Endothelial cell (in vitro differentiated cells): ENCODE results near the gene ZNF423. TPM values are rescaled to one million over a fixed set of nuclear protein-coding genes. Genes with fewer than 3 reads are reported as not detected.

ENCODE experiments used
- DNase-seq: peaks from one replicate; pipeline ENCODE4 v3.0.0; 2021; ENCODE audit warnings: low spot score
- H3K27ac Mint-ChIP-seq: one replicate; pipeline ENCODE4 v1.8.0; 2021; ENCODE audit warnings: mixed read lengths, inconsistent platforms; ENCODE audit not compliant: unreplicated experiment
- H3K27me3 Mint-ChIP-seq: one replicate; pipeline ENCODE4 v1.8.0; 2021; ENCODE audit warnings: mild to moderate bottlenecking, moderate library complexity, mixed read lengths, inconsistent platforms; ENCODE audit not compliant: unreplicated experiment
- H3K36me3 Mint-ChIP-seq: one replicate; pipeline ENCODE4 v1.8.0; 2021; ENCODE audit warnings: mild to moderate bottlenecking, low read depth, mixed read lengths, inconsistent platforms; ENCODE audit not compliant: unreplicated experiment
- H3K4me1 Mint-ChIP-seq: one replicate; pipeline ENCODE4 v1.8.0; 2021; ENCODE audit warnings: mild to moderate bottlenecking, mixed read lengths, inconsistent platforms; ENCODE audit not compliant: unreplicated experiment
- H3K4me3 Mint-ChIP-seq: one replicate; pipeline ENCODE4 v1.8.0; 2021; ENCODE audit warnings: mild to moderate bottlenecking, mixed read lengths, inconsistent platforms; ENCODE audit not compliant: unreplicated experiment
- H3K9me3 Mint-ChIP-seq: one replicate; pipeline ENCODE4 v1.8.0; 2021; ENCODE audit warnings: mixed read lengths, inconsistent platforms; ENCODE audit not compliant: unreplicated experiment
- total RNA-seq: library from RNA; stranded (reverse); fragmentation: NEBNext Ultra II Directional; extraction: Animal tissue kit (Norgen Biotek cat#: 25700); gene quantifications from one replicate; pipeline ENCODE4 v1.2.1, GENCODE V29; 2021; ENCODE audit not compliant: unreplicated experiment
- TF ChIP-seq, protein P1 (sequence below): fragments of 200-600 bp; sonication (generic); IDR thresholded peaks from one replicate; pipeline ENCODE4 v1.5.0; 2021; ENCODE audit warnings: antibody characterized with exemption; ENCODE audit not compliant: unreplicated experiment

Gene ZNF423
- total RNA-seq, 1 donor from 2014 or later = 44.8 TPM

DNA sequence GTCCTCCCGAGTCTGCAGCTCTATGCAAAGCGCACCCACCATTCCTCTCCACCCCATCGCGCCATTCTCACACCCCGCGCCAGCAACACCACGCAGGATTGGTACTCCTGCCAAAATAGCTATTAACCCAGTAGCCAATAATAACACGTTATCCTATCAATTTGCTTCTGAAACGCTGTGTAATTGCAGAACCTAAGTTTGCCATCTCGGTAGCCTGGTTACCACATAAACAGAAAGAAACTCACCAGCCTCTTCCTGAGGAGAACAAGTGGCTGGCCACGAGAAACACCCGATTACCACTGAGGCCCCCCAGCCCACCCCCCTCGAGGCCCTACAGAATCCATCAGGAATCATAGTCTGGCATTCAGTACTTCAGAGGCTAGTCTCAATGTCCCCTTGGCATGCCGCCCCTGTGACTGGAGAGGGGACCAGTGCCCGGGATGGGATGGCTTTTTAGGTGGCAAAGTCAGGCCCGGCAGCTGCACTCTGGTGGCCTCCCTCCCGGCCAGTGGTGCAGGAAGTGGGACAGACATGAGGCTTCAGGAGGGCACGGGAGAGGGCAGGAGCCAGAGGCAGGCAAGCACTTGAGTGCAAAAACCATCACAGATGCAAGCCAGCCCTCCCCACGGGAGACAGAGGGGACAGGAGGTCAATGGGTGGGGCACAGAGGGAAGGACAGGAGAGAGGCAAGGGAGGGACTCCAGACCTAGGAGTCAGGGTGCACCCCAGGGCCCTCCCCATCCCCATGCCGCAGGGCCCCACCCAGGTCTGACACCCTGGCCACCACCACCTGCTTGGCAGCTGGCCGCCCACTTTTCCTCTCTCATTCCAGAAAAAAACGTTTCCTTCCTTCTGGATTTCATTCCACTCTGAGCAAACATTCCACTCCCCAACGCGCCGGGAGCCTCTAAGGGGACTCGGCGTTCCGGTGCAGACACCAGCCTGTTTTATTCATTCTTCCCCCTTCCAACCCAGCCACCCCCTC is 192.5 kb downstream of the ZNF423 start:
- H3K9me3 Mint-ChIP-seq = no peaks in the 10 kb centered on the region
- peak overlapping the region; percentile 8 for H3K27ac Mint-ChIP-seq
- H3K36me3 Mint-ChIP-seq = peaks cover 4% of the 10 kb centered on the region
- H3K4me3 Mint-ChIP-seq = no peak overlapping the region
- H3K4me1 Mint-ChIP-seq = peaks cover 4% of the 10 kb centered on the region
- TF ChIP-seq, protein P1, sequence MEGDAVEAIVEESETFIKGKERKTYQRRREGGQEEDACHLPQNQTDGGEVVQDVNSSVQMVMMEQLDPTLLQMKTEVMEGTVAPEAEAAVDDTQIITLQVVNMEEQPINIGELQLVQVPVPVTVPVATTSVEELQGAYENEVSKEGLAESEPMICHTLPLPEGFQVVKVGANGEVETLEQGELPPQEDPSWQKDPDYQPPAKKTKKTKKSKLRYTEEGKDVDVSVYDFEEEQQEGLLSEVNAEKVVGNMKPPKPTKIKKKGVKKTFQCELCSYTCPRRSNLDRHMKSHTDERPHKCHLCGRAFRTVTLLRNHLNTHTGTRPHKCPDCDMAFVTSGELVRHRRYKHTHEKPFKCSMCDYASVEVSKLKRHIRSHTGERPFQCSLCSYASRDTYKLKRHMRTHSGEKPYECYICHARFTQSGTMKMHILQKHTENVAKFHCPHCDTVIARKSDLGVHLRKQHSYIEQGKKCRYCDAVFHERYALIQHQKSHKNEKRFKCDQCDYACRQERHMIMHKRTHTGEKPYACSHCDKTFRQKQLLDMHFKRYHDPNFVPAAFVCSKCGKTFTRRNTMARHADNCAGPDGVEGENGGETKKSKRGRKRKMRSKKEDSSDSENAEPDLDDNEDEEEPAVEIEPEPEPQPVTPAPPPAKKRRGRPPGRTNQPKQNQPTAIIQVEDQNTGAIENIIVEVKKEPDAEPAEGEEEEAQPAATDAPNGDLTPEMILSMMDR = no peak
- DNase-seq = no peak
- H3K27me3 Mint-ChIP-seq = peaks cover 13% of the 10 kb centered on the region

DNA sequence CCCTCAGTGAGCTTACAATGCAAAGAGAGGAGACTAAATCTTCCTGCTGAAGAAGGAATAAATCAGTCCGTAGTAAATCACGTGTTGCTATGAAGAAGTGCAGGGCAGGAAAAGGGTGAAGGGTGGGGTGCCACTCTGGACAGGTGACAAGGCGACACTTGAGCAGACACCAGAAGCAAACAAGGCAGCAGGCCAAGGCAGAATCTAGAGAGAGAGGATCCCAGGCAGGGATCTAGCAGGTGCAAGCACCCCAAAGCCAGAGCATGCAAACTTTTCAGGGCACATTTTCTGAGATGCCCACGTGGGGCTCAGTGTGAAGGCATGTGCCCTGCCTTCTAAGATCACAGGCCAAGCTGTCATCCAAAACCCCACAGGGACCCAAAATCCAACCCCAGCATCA is 193.3 kb downstream of the ZNF423 start:
- TF ChIP-seq, protein P1 = no peak
- Mint-ChIP-seq H3K9me3 (no peaks in the 10 kb centered on the region), H3K27me3 (peaks cover 13% of the 10 kb centered on the region), H3K4me3 (no peak overlapping the region), H3K4me1 (peaks cover 4% of the 10 kb centered on the region), H3K27ac (peak overlapping the region; percentile 67), H3K36me3 (peaks cover 7% of the 10 kb centered on the region)
- no peak for DNase-seq

DNA sequence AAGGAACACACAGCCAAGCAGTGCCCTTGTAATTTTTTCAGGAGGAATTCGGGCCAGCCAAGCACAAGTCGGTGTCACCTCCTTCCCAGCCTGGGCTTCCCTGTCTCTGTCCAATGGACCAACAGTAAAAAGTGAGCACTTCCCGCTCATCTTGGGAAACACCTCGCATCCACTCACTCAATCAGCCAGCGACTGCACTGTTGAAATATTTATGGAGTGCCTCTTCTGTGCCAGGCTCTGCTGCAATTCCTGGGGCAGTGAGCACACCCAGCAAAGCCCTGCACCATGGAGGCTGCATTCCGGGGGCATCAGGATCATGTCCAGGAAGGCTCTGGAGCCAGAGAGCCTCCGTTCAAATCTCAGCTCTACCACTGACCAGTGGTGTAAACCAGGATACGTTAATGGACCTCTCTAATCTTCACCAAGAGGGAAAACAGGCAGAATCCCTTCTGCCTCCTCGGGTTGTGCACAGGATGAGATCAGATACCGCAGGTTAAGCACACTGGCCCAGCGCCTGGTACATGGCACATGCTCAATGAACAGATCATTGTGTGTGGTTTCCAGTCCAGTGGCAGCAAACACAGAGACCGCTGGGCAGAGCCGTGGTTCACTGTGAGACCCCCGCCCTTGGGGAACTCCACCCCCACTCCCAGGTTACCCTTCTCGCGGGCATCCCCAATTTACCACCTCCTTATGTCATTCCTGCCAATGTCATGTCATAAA is 194.3 kb downstream of the ZNF423 start:
- Mint-ChIP-seq H3K4me1 (peaks cover 4% of the 10 kb centered on the region), H3K27me3 (peaks cover 9% of the 10 kb centered on the region), H3K4me3 (no peak overlapping the region), H3K36me3 (peaks cover 3% of the 10 kb centered on the region), H3K27ac (no peak overlapping the region), H3K9me3 (no peaks in the 10 kb centered on the region)
- TF ChIP-seq, protein P1 = no peak
- no peak for DNase-seq

DNA sequence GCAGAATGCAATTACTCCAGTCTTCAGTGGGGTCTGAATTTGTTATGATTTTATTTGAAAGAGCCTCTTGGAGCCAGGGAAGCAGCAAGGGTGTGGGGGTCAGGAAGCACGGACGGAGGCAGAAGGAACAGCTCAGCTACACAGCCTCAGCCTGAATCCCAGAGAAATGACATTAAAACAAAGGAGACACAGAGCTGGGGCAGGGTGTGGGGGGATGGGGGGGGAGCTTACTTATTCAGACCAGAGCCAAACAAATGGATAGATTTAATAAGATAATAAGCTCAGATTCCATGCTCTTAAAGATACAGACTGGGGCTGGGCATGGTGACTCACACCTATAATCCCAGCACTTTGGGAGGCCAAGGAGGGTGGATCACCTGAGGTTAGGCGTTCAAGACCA is 195.3 kb downstream of the ZNF423 start:
- H3K9me3 Mint-ChIP-seq = no peaks in the 10 kb centered on the region
- H3K27me3 Mint-ChIP-seq = peaks cover 7% of the 10 kb centered on the region
- H3K4me3 Mint-ChIP-seq = no peak overlapping the region
- no peak overlapping the region for H3K27ac Mint-ChIP-seq
- no peak for DNase-seq
- H3K36me3 Mint-ChIP-seq = peaks cover 3% of the 10 kb centered on the region
- TF ChIP-seq, protein P1 = no peak
- H3K4me1 Mint-ChIP-seq = no peaks in the 10 kb centered on the region

DNA sequence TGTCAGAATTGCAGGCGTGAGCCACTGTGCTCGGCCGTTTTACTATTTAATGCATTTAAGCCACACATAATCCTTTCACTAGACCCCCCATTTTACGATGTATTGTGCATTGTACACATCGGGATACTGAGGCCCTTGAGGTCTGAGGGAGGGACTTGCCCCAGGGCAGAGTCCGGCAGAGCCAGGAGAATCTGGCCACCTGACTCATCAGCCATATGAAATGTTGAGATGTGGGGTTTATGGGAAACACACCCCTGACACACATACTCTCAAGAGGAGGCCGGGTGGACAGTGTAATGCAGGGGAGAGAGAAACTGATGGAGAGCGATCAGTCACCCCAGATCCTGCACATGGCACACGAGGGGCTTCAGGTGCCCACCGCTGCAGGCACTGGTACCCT is 196.6 kb downstream of the ZNF423 start:
- no peak overlapping the region for H3K27ac Mint-ChIP-seq
- peaks cover 3% of the 10 kb centered on the region for H3K36me3 Mint-ChIP-seq
- no peak for DNase-seq
- no peak overlapping the region for H3K4me3 Mint-ChIP-seq
- H3K9me3 Mint-ChIP-seq = no peaks in the 10 kb centered on the region
- TF ChIP-seq, protein P1 = no peak
- H3K27me3 Mint-ChIP-seq = peaks cover 7% of the 10 kb centered on the region
- no peaks in the 10 kb centered on the region for H3K4me1 Mint-ChIP-seq
